ENCODE results near the gene AFDN.

AFDN gene

DNA sequence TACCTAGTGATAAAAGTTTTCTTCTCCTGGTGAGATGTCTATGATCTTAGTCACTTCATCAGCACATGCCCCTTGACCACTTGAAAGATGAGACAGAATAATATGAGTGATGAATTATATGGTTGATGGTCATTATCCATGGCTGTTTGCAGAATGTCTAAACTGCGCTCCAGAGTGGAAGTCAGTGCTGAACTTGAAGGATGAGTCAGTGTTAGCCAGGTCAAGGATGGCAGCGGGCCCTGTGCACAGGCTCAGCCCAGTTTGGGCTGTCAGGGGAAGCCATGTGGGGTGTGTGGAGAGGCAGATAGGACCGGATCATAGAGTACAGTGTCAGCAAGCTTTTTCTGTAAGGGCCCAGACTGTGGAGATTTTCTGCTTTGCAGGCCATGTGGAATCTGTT, 103.6 kb downstream of the AFDN start:
- no peak for DNase-seq

DNA sequence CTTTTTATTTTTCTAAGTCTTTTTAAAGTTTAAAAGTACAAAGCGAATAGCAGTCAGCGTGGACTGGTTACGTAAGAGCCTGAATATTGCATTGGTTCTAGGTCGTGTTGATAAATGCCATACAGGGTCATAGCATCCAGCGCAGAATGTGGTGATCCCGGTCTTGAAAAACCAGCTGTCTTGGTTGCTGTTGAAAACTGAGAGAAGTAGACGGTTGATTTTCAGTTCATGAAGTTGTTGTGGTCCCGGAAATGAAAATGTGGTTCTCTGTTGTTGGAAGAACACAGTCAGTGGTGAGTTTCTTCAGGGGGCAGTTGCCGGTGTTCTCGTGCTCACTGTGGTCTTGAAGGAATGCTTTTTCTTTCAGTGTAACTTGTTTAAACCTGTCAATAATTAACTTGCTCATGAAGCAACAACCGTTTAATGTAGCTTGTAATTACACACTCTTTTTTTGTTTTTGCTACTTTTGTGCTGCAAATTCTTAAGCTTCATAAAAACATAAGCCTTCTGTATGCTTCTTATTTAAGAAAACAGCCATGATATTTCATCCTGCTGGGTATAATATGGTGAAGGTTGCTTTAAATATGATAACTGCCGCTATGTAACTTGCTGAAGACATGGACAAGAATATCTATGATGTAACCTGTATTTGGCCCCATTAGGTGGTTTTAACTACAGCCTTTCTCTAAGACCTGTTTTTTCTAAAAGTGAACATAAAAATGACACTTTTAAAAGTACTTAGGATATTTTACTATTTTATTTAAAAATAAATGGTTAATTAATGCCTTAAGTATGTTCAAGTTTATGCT, 106.0 kb downstream of the AFDN start:
- no peak for DNase-seq

DNA sequence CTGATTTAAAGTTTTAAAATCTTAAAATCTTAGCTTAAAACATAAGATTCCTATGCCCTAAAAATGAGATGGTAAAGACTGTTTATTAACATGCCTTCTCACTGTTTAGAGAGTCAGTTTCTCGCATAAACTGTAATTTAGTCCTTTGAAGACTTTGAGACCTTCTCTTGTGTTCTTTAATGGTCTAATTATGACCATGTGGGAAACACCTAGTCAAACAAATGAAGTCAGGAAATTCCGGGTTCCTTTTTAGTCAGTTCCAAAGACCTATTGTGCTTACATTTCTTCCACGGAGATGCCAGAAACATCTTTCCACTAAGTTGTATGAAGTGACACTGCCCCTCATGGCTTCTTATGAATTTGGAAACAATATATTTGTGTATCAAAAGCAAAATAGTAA, 106.6 kb downstream of the AFDN start:
- DNase-seq: no peak

DNA sequence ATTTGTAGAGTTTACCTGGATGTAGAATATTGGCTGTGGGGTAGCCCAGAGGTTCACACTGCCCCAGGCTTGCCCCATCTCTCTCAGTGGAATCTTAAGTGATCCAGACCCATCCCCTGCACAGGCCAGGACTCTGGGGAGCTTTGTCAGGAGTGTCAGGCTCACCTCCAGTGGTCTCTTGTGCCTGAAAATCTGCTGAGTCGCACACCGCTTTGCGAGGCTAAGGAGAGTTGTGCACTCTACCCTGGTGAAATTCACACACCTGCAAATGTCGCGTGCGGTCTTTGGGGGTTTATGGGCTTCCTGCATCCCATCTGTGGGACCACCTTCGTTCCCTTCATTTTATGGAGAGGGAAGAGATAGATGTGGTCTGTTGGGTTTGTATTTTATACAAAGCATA, 107.1 kb downstream of the AFDN start:
- DNase-seq: no peak

DNA sequence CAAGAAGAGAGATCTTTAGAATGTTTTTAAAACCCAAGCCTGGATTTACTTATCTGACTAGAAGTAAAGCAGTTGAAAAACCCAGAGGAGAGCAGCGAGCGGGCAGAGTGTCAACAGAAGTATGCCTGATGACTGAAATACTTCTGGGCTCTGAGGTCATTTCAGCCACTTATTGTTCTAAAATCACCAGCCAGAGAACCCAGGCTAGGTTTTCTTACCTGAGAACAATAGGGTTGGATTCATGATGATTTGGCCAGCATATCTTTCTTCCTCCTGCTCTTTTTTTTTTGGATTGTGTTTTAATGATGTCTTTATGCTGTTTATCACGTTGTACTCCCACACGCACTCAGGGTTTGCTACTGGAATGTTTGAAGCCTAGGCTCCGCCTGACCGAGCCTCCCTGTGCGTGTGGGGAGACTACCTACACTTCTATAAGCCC, 107.7 kb downstream of the AFDN start:
- no peak for DNase-seq

DNA sequence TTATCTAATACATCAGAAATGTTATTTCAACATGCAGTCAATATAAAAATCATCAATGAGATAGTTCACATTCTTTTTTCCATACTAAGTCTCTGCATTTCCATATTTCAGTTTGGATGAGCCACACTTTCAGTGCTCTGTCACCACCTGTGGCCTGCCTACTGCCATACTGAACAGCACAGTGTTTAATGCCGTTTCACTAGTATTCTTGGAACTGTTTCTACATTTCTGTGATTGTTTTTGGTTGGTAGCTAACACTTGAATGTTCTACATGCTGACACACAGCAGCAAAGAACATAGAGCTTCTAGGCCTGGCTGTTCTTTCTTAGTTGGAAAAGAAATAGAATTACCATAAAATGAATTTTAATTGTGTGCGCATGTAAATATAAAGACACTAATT, 109.3 kb downstream of the AFDN start:
- DNase-seq: no peak

GRCh38 chr6:167937301-167937700, 110.6 kb downstream of the AFDN start:
- DNase-seq: no peak

DNA sequence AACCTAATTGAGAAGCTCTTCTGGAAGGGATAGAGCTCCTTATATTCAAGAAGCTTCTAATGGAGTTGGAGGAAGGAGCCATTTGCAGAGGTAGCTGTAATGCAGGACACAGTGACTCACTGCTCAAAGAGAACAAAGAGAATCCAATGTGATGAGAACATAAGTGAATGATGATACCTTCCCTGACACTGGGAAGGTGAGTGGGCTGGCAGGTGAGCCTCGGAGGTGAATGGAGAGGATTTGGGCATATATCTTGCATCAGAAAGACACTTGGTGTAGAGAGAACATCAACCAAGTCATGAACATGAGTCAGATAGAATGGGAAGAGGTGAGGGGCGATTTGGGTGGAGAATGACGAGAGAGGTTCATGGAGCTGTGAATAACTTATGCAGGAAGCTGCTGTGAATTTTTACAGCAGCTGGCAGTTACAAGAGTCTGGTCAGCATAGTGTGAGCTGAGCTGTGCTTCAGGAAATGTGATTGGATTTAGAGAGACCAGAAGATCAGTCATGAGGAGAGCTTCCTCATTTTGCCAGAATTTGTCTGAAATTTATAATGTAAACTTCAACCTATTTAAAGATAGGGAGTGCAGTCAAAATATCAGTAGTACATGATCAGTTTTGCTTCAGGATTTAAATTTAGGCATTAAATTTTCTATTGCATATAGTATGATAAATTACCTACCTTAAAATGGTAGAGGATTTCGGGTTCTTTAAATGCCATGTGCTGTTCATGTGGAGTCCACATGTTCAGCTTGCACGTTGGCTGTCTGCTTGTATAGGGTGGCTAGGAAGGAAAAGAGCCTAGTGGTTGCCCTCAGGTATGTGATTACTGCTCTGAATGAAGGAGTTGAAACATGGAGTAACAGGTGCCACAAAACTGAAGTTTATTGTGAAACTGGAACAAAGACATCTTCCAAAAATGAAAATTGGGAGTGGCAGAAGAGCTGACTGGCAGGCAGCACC, 111.5 kb downstream of the AFDN start:
- DNase-seq: peak; percentile 9 to 16

GRCh38 chr6:167941822-167942221, 115.1 kb downstream of the AFDN start:
- no peak for DNase-seq

DNA sequence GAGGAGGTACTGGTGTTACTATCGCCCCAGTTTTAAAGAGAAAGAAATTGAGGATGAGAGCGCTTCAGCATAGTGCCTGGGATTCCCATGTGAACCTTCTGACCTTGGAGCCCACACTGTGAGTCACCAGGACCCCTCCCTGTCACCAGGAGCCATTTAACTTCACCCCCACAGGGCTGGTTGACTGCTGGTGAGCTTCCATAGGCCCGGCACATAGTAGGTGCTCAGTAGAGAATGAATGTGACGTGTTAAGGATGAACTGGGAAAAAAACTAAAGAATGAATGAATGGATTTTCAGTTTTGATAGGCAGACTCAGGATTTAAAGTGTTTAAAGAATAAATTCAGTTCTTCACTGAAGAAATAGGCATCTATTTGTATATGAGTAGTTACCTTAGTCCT, 117.4 kb downstream of the AFDN start:
- DNase-seq: no peak

DNA sequence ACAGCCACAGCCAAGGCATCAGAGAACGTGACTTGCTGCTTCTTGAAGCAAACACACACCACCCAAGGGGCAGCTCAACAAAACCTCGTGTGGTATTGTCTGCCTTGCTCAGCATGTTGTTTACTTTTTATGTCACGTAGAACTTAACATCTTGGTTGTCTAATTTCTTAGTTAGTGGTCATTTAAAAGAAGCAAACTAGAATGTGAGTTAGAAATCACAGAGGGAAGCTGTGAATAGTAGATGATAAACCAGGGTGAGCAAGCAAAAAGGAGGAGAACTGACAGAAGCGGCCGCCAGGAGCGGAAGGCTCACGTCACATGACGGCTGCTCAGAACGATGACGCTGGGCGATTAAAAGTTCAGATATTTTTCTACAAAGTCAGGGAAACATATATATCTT, 119.3 kb downstream of the AFDN start:
- no peak for DNase-seq

GRCh38 chr6:167946604-167947003, 119.9 kb downstream of the AFDN start:
- DNase-seq: no peak

DNA sequence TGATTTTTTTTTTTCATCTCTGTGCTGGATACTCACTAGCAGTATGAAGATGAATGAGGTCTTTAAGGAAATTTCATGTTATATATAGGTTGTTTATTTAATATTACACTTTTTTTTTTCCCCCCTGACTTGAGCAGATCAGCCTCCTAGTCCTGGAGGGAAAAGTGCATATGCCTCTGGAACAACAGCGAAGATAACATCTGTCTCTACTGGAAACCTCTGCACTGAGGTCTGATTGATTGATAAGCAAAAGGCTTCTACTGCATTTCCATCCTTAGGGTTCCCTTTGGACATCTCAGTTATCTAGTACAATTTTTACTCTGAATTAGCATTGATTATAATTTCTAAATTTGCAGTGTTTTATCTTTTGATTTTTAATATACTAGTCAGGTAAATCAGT, 121.0 kb downstream of the AFDN start:
- DNase-seq: no peak

- no peak for DNase-seq
Observed at GRCh38 chr6:167948716-167949115, 122.0 kb downstream of the AFDN start.

DNA sequence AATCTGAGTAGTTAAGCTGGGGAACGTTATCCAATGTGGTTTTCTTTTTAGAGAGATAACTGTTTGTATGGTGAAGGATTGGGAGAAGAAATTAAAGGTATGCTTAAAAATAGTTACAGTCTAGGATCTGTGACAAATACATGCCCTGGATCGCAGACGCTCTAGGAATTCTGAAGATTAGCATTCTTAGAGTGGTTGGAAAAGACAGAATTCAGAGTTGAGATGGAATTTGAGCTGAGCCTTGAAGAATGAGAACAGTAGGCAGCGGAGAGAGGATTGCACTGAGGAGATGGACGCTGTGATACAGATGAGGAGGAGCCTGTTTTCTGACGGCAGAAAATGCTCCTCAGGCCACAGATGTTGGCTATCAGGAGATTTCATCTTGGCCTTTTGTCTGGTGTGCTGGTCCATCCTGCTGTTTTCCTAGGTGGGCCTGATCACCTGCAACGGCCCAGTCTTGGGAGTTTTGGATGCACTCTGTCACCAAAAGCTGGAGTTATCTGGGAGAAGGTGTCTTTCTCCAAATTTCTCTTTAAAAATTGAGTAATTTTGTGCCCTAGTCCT, 122.5 kb downstream of the AFDN start:
- no peak for DNase-seq

DNA sequence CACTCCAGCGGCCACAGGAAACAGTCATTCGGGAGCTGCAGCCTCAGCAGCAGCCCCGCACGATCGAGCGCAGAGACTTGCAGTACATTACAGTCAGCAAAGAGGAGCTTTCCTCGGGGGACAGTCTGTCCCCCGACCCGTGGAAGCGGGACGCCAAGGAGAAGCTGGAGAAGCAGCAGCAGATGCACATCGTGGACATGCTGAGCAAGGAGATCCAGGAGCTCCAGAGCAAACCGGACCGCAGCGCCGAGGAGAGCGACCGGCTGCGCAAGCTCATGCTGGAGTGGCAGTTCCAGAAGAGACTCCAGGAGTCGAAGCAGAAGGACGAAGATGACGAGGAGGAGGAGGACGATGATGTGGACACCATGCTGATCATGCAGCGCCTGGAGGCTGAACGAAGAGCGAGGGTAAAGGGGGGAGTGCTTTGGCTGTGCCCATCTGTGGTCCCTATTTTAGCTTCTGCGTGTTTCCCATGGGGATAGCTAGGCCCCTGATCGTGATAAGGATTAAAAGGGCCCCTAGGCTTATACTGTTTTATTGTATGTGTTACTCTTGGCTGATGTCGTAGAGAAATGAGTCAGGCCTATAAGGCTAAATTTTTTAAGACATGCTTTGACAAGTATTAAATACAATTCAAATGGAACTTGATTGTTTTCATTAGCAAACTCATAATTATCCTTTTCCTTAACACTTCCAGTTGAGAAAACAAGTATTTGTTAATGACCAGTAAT, 125.2 kb downstream of the AFDN start:
- no peak for DNase-seq

DNA sequence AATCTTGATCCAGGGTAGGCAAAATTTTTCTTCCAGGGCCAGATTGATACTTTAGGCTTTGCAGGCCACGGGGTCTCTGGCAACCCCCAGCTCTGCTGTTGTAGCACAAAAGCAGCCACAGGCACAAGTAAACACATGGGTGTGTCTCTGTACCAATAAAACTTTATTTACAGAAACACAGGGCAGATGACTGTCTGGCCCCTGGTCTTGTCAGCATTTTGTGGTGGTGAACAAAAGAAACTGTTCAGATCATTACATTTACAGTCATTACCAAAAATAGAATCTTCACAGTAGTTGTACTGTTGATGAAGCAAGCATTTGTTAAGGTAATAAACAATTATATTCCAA, 125.8 kb downstream of the AFDN start:
- DNase-seq: no peak

DNA sequence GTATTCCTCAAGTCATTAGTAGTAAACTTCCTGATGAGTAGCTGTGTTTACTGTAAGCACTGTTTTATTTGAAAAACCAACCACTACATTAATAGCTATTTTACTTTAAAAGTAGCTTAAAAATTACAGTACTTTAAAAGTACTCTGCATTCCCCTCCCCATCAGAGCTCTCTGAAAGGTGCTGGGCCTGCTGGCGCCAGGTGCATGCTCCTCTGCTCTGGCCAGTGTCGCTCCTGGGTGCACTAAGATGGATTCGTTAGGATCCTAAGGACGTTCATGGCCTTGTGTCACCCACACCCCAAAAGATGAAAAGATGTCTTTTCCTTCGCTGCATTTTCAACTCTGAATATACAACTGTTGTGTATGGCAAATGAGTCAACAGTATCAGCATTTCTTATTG, 126.8 kb downstream of the AFDN start:
- no peak for DNase-seq

DNA sequence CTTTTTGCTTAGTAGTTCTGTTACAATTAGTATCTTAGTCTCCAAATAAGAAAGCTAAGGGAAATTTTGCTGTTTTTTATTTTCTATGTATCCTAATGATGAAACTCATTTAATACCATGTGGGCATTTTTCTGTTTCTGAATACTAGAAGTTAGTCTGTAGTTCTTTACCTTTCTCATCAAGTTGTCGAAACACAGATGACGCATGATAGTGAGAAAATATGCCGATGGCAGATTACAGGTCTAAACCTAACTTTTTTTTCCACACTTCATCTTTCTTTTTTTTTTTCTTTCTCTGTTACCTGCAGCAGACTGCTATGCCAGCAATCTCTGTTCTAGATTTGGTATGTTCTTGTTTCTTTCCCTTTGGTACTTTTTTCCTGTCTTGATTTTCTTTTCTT, 127.4 kb downstream of the AFDN start:
- no peak for DNase-seq

DNA sequence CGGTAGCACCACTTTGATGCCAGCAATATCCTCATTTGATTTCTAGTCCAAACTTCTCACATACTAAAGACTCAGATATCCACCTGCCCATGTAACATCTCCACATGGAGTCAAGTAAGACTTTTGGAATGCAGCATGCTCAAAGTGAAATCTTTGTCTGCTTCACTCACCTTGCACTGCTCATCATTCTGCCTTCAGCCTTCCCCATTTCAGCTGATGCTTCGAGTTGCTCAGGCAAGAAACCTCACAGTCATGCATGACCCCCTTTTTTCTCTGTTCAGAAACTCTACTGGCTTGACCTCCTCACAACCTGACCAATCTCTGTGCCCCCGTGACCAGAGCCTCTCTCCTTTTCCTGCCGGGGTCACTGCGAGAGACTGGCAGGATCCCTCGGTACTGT, 129.8 kb downstream of the AFDN start:
- DNase-seq: no peak

GRCh38 chr6:167956983-167957492, 130.3 kb downstream of the AFDN start:
- no peak for DNase-seq

- no peak for DNase-seq
Observed at GRCh38 chr6:167957626-167958025, 130.9 kb downstream of the AFDN start.

- DNase-seq: no peak
Observed at GRCh38 chr6:167960579-167960978, 133.9 kb downstream of the AFDN start.

Data from inflammatory macrophage treated with lipopolysaccharide for 1 hour (primary cell).